H1 (cell line): ENCODE data around the gene CAPN10. TPM values are rescaled to one million over a fixed set of nuclear protein-coding genes. Genes with fewer than 3 reads are reported as not detected.

ENCODE experiments used
- CTCF ChIA-PET: fragments of 300-600 bp; sonication (Branson Sonifier 250); formaldehyde crosslinking; loops from one replicate; lab custom pipeline; 2021; ENCODE audit not compliant: partially characterized antibody; lab: Charles Lee
- POLR2A ChIA-PET: fragments of 300-600 bp; sonication (Branson Sonifier 250); formaldehyde crosslinking; loops from one replicate; lab custom pipeline; 2021; ENCODE audit warnings: inconsistent platforms; ENCODE audit not compliant: partially characterized antibody; lab: Charles Lee
- DNase-seq, 2 experiments: peaks; one replicate each; pipeline versions ENCODE4 v3.0.0 to v3.0.0-alpha.2; 2010 to 2022; ENCODE audit warnings: low spot score in 2 of 2, low read depth in 1 of 2, mixed read lengths in 1 of 2
- FAIRE-seq: peaks from 2 replicates; lab custom pipeline; 2011; peaks lifted over from hg19 to GRCh38; lab: Jason Lieb, UNC
- H2AFZ ChIP-seq: 2 replicates; pipeline ENCODE4 v1.8.1; 2012; ENCODE audit warnings: low read length, inconsistent platforms
- H2AK5ac ChIP-seq: 2 replicates; pipeline ENCODE4 v1.6.1; 2013; ENCODE audit warnings: low read depth, low read length
- H2BK120ac ChIP-seq: replicated peaks from 2 replicates; pipeline ENCODE3; 2013; ENCODE audit warnings: low read depth, low read length, inconsistent platforms
- H2BK12ac ChIP-seq: 2 replicates; pipeline ENCODE4 v1.6.1; 2013; ENCODE audit warnings: low read depth, low read length
- H2BK15ac ChIP-seq: 2 replicates; pipeline ENCODE4 v1.6.1; 2013; ENCODE audit warnings: low read length
- H2BK20ac ChIP-seq: 2 replicates; pipeline ENCODE4 v1.6.1; 2013; ENCODE audit warnings: low read length
- H2BK5ac ChIP-seq: 2 replicates; pipeline ENCODE4 v1.6.1; 2013; ENCODE audit warnings: low read depth, low read length
- H3K14ac ChIP-seq: 2 replicates; pipeline ENCODE4 v1.6.1; 2013; ENCODE audit warnings: inconsistent platforms; ENCODE audit not compliant: insufficient read length
- H3K18ac ChIP-seq: 2 replicates; pipeline ENCODE4 v1.6.1; 2013; ENCODE audit warnings: low read length; ENCODE audit errors: extremely low read depth
- H3K23ac ChIP-seq: 2 replicates; pipeline ENCODE4 v1.6.1; 2013; ENCODE audit warnings: inconsistent platforms; ENCODE audit not compliant: insufficient read length
- H3K23me2 ChIP-seq: 2 replicates; pipeline ENCODE4 v1.6.1; 2013; ENCODE audit warnings: low read depth, low read length
- H3K27ac ChIP-seq: 2 replicates; pipeline ENCODE4 v1.6.1; 2011; ENCODE audit warnings: low read depth, low read length, inconsistent platforms
- H3K27me3 ChIP-seq, 4 experiments: replicated peaks in 1 of 4; 1 replicate in 1 of 4; 2 replicates in 3 of 4; pipeline versions ENCODE4 v1.6.1 to v1.8.1; 2011 to 2013; ENCODE audit warnings: low read length in 3 of 4, mild to moderate bottlenecking in 3 of 4, inconsistent platforms in 2 of 4, mixed read lengths in 2 of 4, moderate library complexity in 1 of 4; ENCODE audit not compliant: control insufficient read depth in 3 of 4, insufficient read depth in 3 of 4; ENCODE audit errors: extremely low read depth in 1 of 4
- H3K36me3 ChIP-seq, 4 experiments: 2 replicates each; pipeline versions ENCODE4 v1.6.1 to v1.8.1; 2011 to 2013; ENCODE audit warnings: mild to moderate bottlenecking in 4 of 4, low read length in 3 of 4, moderate library complexity in 2 of 4, control low read depth in 1 of 4, inconsistent platforms in 1 of 4; ENCODE audit not compliant: insufficient read depth in 4 of 4, control insufficient read depth in 2 of 4
- H3K4ac ChIP-seq: replicated peaks from 2 replicates; pipeline ENCODE3; 2013; ENCODE audit warnings: low read length, low read depth, mixed read lengths, inconsistent platforms; ENCODE audit not compliant: insufficient read length
- H3K4me1 ChIP-seq, 4 experiments: replicated peaks in 1 of 4; 1 replicate in 1 of 4; 2 replicates in 3 of 4; pipeline versions ENCODE4 v1.6.1 to v1.8.1; 2011 to 2013; ENCODE audit warnings: low read length in 3 of 4, inconsistent platforms in 2 of 4, mixed read lengths in 1 of 4; ENCODE audit not compliant: insufficient read depth in 4 of 4, control insufficient read depth in 3 of 4
- H3K4me2 ChIP-seq, 2 experiments: 2 replicates each; pipeline versions ENCODE4 v1.6.1 to v1.8.1; 2011 to 2013; ENCODE audit warnings: low read depth in 2 of 2, low read length in 2 of 2, control low read depth in 1 of 2, inconsistent platforms in 1 of 2, mild to moderate bottlenecking in 1 of 2; ENCODE audit not compliant: insufficient read depth in 1 of 2
- H3K4me3 ChIP-seq, 4 experiments: fragments of 200-600, 300-600 bp in 1 of 4; sonication (generic), shearing (Covaris generic), sonication (Bioruptor Twin) in 1 of 4; 2 replicates each; pipeline versions ENCODE4 v1.5.1 to v1.8.1; 2011 to 2016; ENCODE audit warnings: low read length in 4 of 4, low read depth in 3 of 4, control low read depth in 2 of 4, inconsistent platforms in 2 of 4, mild to moderate bottlenecking in 2 of 4, mixed read lengths in 1 of 4, moderate library complexity in 1 of 4; ENCODE audit not compliant: insufficient read depth in 2 of 4; ENCODE audit errors: extremely low read depth in 1 of 4
- H3K56ac ChIP-seq: replicated peaks from 2 replicates; pipeline ENCODE3; 2013; ENCODE audit warnings: low read depth, mild to moderate bottlenecking, mixed read lengths, low read length, inconsistent platforms; ENCODE audit not compliant: insufficient read length
- H3K79me1 ChIP-seq: 2 replicates; pipeline ENCODE4 v1.6.1; 2013; ENCODE audit warnings: low read depth, low read length, control low read depth
- H3K79me2 ChIP-seq, 2 experiments: 2 replicates each; pipeline versions ENCODE4 v1.6.1 to v1.8.1; 2012 to 2013; ENCODE audit warnings: low read length in 2 of 2, mild to moderate bottlenecking in 2 of 2, inconsistent platforms in 1 of 2; ENCODE audit not compliant: insufficient read depth in 2 of 2, control insufficient read depth in 1 of 2
- H3K9ac ChIP-seq, 4 experiments: replicated peaks in 1 of 4; 1 replicate in 1 of 4; 2 replicates in 3 of 4; pipeline versions ENCODE4 v1.6.1 to v1.8.1; 2011 to 2013; ENCODE audit warnings: low read depth in 3 of 4, low read length in 3 of 4, control low read depth in 2 of 4, mild to moderate bottlenecking in 2 of 4, moderate library complexity in 2 of 4, inconsistent platforms in 1 of 4; ENCODE audit errors: extremely low read depth in 1 of 4
- H3K9me3 ChIP-seq, 2 experiments: 2 replicates each; pipeline versions ENCODE4 v1.6.1 to v1.8.1; 2012 to 2013; ENCODE audit warnings: mild to moderate bottlenecking in 2 of 2, moderate library complexity in 2 of 2, control low read depth in 1 of 2, inconsistent platforms in 1 of 2, low read depth in 1 of 2, low read length in 1 of 2, mixed read lengths in 1 of 2; ENCODE audit not compliant: insufficient read depth in 2 of 2
- H4K20me1 ChIP-seq, 2 experiments: replicated peaks in 1 of 2; 2 replicates each; pipeline versions ENCODE3 to v1.8.1; 2011 to 2013; ENCODE audit warnings: inconsistent platforms in 2 of 2, low read length in 2 of 2, mild to moderate bottlenecking in 1 of 2; ENCODE audit not compliant: insufficient read depth in 2 of 2, control insufficient read depth in 1 of 2
- H4K5ac ChIP-seq: 2 replicates; pipeline ENCODE4 v1.6.1; 2013; ENCODE audit warnings: low read length, low read depth, mixed read lengths, inconsistent platforms; ENCODE audit not compliant: insufficient read length
- H4K8ac ChIP-seq: 2 replicates; pipeline ENCODE4 v1.8.0; 2013; ENCODE audit warnings: mild to moderate bottlenecking, moderate library complexity, low read length, inconsistent platforms; ENCODE audit not compliant: insufficient read depth; ENCODE audit errors: extremely low read depth
- H4K91ac ChIP-seq: replicated peaks from 2 replicates; pipeline ENCODE3; 2013; ENCODE audit warnings: low read length, mixed read lengths, inconsistent platforms; ENCODE audit not compliant: insufficient read length
- BRCA1 ChIP-seq: IDR thresholded peaks from 2 replicates; pipeline ENCODE4 v1.6.1; 2012; ENCODE audit warnings: low read depth, low read length, improper control_type of control experiment
- CHD2 ChIP-seq: IDR thresholded peaks from 2 replicates; pipeline ENCODE4 v1.6.1; 2012; ENCODE audit warnings: low read length, improper control_type of control experiment
- HDAC6 ChIP-seq: IDR thresholded peaks from one replicate; pipeline ENCODE4 v1.7.1; 2012; ENCODE audit warnings: low read depth, mild to moderate bottlenecking, inconsistent platforms, low read length, moderate library complexity
- KDM1A ChIP-seq: fragments of 200-600, 300-600 bp; sonication (generic); IDR thresholded peaks from 2 replicates; pipeline ENCODE4 v1.7.1; 2016; ENCODE audit warnings: mild to moderate bottlenecking, low read length, borderline replicate concordance
- RBBP5 ChIP-seq: IDR thresholded peaks from 2 replicates; pipeline ENCODE4 v1.7.1; 2012; ENCODE audit warnings: low read depth, mild to moderate bottlenecking, inconsistent platforms, low read length, moderate library complexity, borderline replicate concordance
- SRF ChIP-seq: IDR thresholded peaks from 2 replicates; pipeline ENCODE4 v1.6.1; 2011; ENCODE audit warnings: mild to moderate bottlenecking, low read depth, low read length, moderate library complexity
- TAF1 ChIP-seq: IDR thresholded peaks from 2 replicates; pipeline ENCODE4 v1.6.1; 2011; ENCODE audit warnings: mild to moderate bottlenecking, low read depth, low read length
- TCF12 ChIP-seq: IDR thresholded peaks from 2 replicates; pipeline ENCODE4 v1.6.1; 2011; ENCODE audit warnings: low read depth, mild to moderate bottlenecking, low read length
- WGBS, 2 experiments: shearing (Covaris generic) in 1 of 2; methylation state at CpG; one replicate each; pipeline versions ENCODE4 v1.1.6 to v1.1.7; 2013 to 2015; ENCODE audit warnings: low lambda C conversion rate in 2 of 2, mixed read lengths in 2 of 2, inconsistent platforms in 1 of 2, low coverage in 1 of 2, missing lambda C conversion rate in 1 of 2; ENCODE audit not compliant: insufficient replicate concordance in 2 of 2, insufficient coverage in 1 of 2, insufficient read length in 1 of 2; ENCODE audit errors: extremely low coverage in 1 of 2, missing lambda C conversion rate in 1 of 2; 5-methylcytosine and 5-hydroxymethylcytosine counted together
- polyA plus RNA-seq, 7 experiments: library from polyadenylated mRNA; depleted of rRNA in 3 of 7; stranded (reverse) in 5 of 7; unstranded in 2 of 7; fragments of >200 nt in 5 of 7; fragments of 200-250 nt in 2 of 7; gene quantifications; 1 replicate in 5 of 7; 2 replicates in 1 of 7; 4 replicates in 1 of 7; pipeline versions ENCODE4 v1.2.1 to v1.2.3, GENCODE V29; 2011 to 2013; ENCODE audit warnings: missing spikeins in 2 of 7, mixed read lengths in 2 of 7
- total RNA-seq: library from RNA; stranded (reverse); fragmentation: NEBNext Ultra II Directional; extraction: Animal tissue kit (Norgen Biotek cat#: 25700); gene quantifications from 2 replicates; pipeline ENCODE4 v1.2.1, GENCODE V29; 2021

The CAPN10 gene
- total and polyA plus RNA-seq, 2 of the 8 experiments (the other 6 are each of a cell fraction or from before 2014, with no cell fraction given), result 30.7 to 39.8 TPM

GRCh38 chr2:240628808-240629618 lies 42.5 kb downstream of the CAPN10 start:
- Histone ChIP-seq H2BK12ac (no peak overlapping the region), H3K4ac (no peak overlapping the region), H3K79me1 (no peaks in the 10 kb centered on the region), H4K8ac (peak overlapping the region; percentile 35; the same call in 1 of the 2 replicates), H2BK120ac (no peak overlapping the region), H2BK5ac (no peak overlapping the region), H3K9ac (no peak overlapping the region), H3K14ac (no peak overlapping the region), H4K91ac (no peak overlapping the region), H3K56ac (no peak overlapping the region), H3K4me3 (no peak overlapping the region), H3K4me1 (peaks cover 0 to 3% (median 1%) of the 10 kb centered on the region in 4 experiments; a peak in 2 of 7 replicates), H3K79me2 (no peaks in the 10 kb centered on the region), H3K9me3 (peaks cover 14 to 35% of the 10 kb centered on the region in 2 experiments), H3K4me2 (no peak overlapping the region), H3K27ac (no peak overlapping the region), H4K20me1 (no peaks in the 10 kb centered on the region), H4K5ac (no peak overlapping the region), H3K23me2 (no peaks in the 10 kb centered on the region), H2BK20ac (no peak overlapping the region), H3K36me3 (no peaks in the 10 kb centered on the region), H2AK5ac (no peak overlapping the region), H3K27me3 (no peaks in the 10 kb centered on the region), H2BK15ac (no peak overlapping the region), H3K23ac (no peak overlapping the region), H2AFZ (no peak overlapping the region)
- WGBS, 2 experiments, result 87% methylated on average over 20 of the region's 20 CpGs; no CpG with 5 or more reads in 1 of the 2 experiments
- POLR2A ChIA-PET, result no interaction called here
- CTCF ChIA-PET, result interaction anchor here (0.9 to 1.9 kb wide), 4 partner anchors 12 to 63 kb away, joined by 3 to 5 read pairs (median 3); no protein-coding TSS in a partner anchor
- no peak for FAIRE-seq
- no peak for TF ChIP-seq RBBP5
- no peak for TF ChIP-seq SRF
- TF ChIP-seq HDAC6, result no peak
- no peak for TF ChIP-seq CHD2
- no peak for TF ChIP-seq BRCA1
- no peak for TF ChIP-seq KDM1A
- no peak for TF ChIP-seq TAF1
- no peak for TF ChIP-seq TCF12
- TF ChIP-seq, all 59 proteins: peak for 0
- no peak for DNase-seq
- no peak overlapping the region for H3K18ac ChIP-seq
